Adrenal gland (tissue), 12 donors: ENCODE results near the gene RNF39. TPM values are rescaled to one million over a fixed set of nuclear protein-coding genes. Genes with fewer than 3 reads are reported as not detected.

Experiments
- DNase-seq, 7 donors: peaks; one replicate each; pipeline ENCODE4 v3.0.0-alpha.2; 2019 to 2020
- H3K27ac ChIP-seq, 5 donors: fragments of 200-600 bp; sonication (generic) in 4 of 5; 1 replicate in 3 of 5; 2 replicates in 2 of 5; pipeline versions ENCODE4 v1.5.1 to v1.8.0; 2016 to 2020; ENCODE audit warnings: mild to moderate bottlenecking in 1 of 5
- H3K27me3 ChIP-seq: fragments of 200-600 bp; 2 replicates; pipeline ENCODE4 v1.8.0; 2021
- H3K36me3 ChIP-seq, 2 donors: fragments of 200-600 bp; replicated peaks in 1 of 2; 1 replicate in 1 of 2; 2 replicates in 1 of 2; pipeline versions ENCODE4 v1.5.1 to v1.8.0; 2018 to 2022
- H3K4me1 ChIP-seq, 2 donors: fragments of 200-600 bp; replicated peaks in 1 of 2; 1 replicate in 1 of 2; 2 replicates in 1 of 2; pipeline versions ENCODE4 v1.5.1 to v1.8.0; 2018 to 2021
- H3K4me3 ChIP-seq, 4 donors: fragments of 200-600 bp; sonication (generic) in 3 of 4; one replicate each; pipeline ENCODE4 v1.5.1; 2016 to 2018
- H3K9me3 ChIP-seq, 3 donors: fragments of 200-600 bp; sonication (generic) in 1 of 3; replicated peaks in 1 of 3; 1 replicate in 2 of 3; 2 replicates in 1 of 3; pipeline versions ENCODE4 v1.5.1 to v1.8.0; 2016 to 2021
- CTCF ChIP-seq, 6 experiments: fragments of 450-650 bp in 4 of 6; fragments of 200-600 bp in 2 of 6; sonication (generic) in 1 of 6; IDR thresholded peaks; 1 replicate in 5 of 6; 2 replicates in 1 of 6; pipeline versions ENCODE4 v1.5.1 to v1.8.0; 2016 to 2021; ENCODE audit warnings: antibody characterized with exemption in 6 of 6, mild to moderate bottlenecking in 2 of 6, moderate library complexity in 1 of 6
- POLR2A ChIP-seq, 2 donors: fragments of 450-650 bp; IDR thresholded peaks; one replicate each; pipeline ENCODE4 v1.6.1; 2017; ENCODE audit warnings: antibody characterized with exemption in 2 of 2, mild to moderate bottlenecking in 2 of 2, moderate library complexity in 1 of 2
- WGBS, 4 donors: extraction: QIAGEN DNeasy Blood & Tissue Kit in 2 of 4; methylation state at CpG; one replicate each; pipeline versions ENCODE4 v1.1.5 to v1.1.7; 2013 to 2017; 5-methylcytosine and 5-hydroxymethylcytosine counted together
- intact Hi-C, 2 donors: fragments of 100-400 bp; cut with DNase I; formaldehyde crosslinking; loops; one replicate each; pipeline versions ENCODE4 v1.14.1 to v1.15.0; 2022 to 2023
- polyA plus RNA-seq, 3 donors: library from polyadenylated mRNA; stranded (reverse); fragments of 200-250 nt in 2 of 3; fragments of 350-450 nt in 1 of 3; fragmentation: Illumina TruSeq in 1 of 3; extraction: RNeasy Lipid Tissue Mini Kit (QIAGEN cat#74804) in 1 of 3; gene quantifications; one replicate each; pipeline ENCODE4 v1.2.3, GENCODE V29; 2013 to 2014
- total RNA-seq, 9 donors: library from RNA; depleted of rRNA in 4 of 9; stranded (reverse); fragments of >200 nt in 4 of 9; fragments of 120-200 nt in 1 of 9; fragmentation: NEBNext Ultra II Directional in 1 of 9; extraction: Animal tissue kit (Norgen Biotek cat#: 25700) in 1 of 9; gene quantifications; one replicate each; pipeline versions ENCODE4 v1.1.0 to v1.2.4, GENCODE V29; 2013 to 2023
- donor health status: healthy with polysubstance abuse.
- donor health status: Bipolar disorder and iron deficiency.
- donor health status: DM: yes; HTN: yes; CAD: no.
- donor health status: DM: no; HTN: no; CAD: no.
- donor health status: DM: no; HTN: no; CAD: no.
- donor health status: DM: yes; HTN: yes; CAD: no.

The RNF39 gene
- total and polyA plus RNA-seq, 12 donors = 0.11 to 1.7 (median 0.55) TPM; not detected in 3

DNA sequence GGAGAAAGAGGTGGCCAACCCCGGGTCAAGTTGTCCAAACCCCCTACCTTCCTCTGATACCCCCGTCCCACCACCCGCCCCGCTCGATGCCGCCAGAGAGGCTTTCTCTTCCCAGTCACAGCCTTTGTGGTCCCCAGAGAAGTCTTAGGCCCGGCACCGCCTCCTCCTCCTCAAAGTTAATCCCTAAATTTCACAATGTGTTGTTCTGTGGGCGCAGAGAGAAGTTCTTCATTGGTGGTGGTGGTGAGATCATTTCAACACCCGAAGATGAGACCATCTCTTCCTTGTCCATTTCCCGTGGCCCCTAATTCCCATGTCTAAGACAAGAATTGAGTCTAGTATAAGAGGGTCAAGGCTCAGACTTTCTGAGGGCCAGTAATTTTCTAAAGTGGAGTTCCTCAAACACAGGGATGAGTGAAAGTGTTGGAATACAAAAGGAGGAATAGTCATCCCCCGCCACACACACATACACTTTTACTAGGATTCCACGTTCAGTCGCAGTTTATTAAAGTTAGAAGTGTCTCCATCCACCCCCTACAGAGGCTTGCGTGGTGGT is 26.9 kb upstream of the RNF39 start:
- no peaks in the 10 kb centered on the region for H3K27me3 ChIP-seq
- peaks cover 18 to 25% of the 10 kb centered on the region in 2 donors for H3K4me1 ChIP-seq
- no peaks in the 10 kb centered on the region for H3K36me3 ChIP-seq
- peak in 2 of 7 donors; percentile 33 to 59 for DNase-seq
- whole genome bisulfite sequencing, 4 donors = 47 to 55% (median 48%) methylated on average over 12 to 15 of the region's 15 CpGs
- TF ChIP-seq POLR2A (IDR thresholded peaks at IDR 0.05) = no peak
- no peak for TF ChIP-seq CTCF (IDR thresholded peaks at IDR 0.05)
- no peaks in the 10 kb centered on the region for H3K9me3 ChIP-seq
- intact Hi-C loops = no loop called here
- H3K4me3 ChIP-seq = peak overlapping the region in 2 of 4 donors; percentile 27 to 48
- peak overlapping the region in 3 of 5 donors; percentile 73 to 86 (median 81) for H3K27ac ChIP-seq

GRCh38 chr6:30101444-30102413 is 26.2 kb upstream of the RNF39 start:
- Histone ChIP-seq H3K4me1 (peaks cover 18 to 25% of the 10 kb centered on the region in 2 donors), H3K27ac (peak overlapping the region in 4 of 5 donors; percentile 27 to 86 (median 77)), H3K36me3 (no peaks in the 10 kb centered on the region), H3K9me3 (no peaks in the 10 kb centered on the region), H3K27me3 (no peaks in the 10 kb centered on the region), H3K4me3 (peak overlapping the region in 2 of 4 donors; percentile 27 to 48)
- TF ChIP-seq CTCF (IDR thresholded peaks at IDR 0.05) (no peak), POLR2A (IDR thresholded peaks at IDR 0.05) (peak; percentile 60 to 96)
- intact Hi-C loops = no loop called here
- 2 to 5% (median 3%) methylated on average over 21 to 51 of the region's 51 CpGs for WGBS, 4 donors
- DNase-seq = peak; percentile 90 to 96 (median 94)

DNA sequence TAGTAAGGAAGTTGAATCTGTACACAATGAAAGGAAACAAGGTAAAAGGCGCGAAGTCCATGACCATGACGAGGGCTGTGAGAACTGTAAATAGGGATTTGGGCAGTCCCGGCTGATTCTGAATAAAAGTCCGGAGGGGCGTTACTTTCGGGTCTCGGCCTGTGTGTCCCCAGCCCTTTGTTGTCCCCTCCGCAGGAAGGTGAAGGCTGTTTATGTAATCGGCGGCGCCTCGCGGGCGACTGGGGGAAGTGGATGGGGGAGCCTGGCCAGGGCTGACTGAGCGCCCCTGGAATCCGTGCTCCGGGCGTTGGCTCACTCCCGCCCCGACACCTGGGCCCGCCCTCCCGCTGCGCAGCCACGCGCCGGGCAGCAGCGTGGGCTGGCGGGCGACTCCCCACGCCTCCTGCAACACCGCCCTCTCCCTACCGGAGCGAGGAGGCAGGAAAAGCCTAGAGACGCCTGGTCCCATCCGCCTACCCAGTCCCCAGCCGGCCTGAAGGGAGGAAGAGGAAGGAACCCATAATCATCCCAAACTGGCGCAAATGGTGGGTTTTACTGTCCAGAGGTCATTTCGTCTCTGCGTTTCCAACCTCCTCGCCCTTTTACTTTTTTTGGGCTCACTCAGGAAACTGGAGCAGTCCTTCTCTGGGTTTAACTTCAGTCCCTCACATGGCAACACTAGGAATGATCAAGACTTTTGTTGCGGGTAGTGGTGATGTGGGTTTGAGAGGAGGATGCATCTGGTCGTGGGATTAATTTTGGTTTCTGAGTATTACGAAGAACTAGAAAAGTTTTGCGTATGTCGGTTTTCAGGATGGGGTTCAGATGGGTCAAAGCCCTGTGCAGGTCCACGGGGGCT is 25.2 kb upstream of the RNF39 start:
- H3K4me1 ChIP-seq = peaks cover 20 to 25% of the 10 kb centered on the region in 2 donors
- TF ChIP-seq CTCF (IDR thresholded peaks at IDR 0.05) (no peak), POLR2A (IDR thresholded peaks at IDR 0.05) (peak in 1 of 2 donors; percentile 31)
- intact Hi-C loops = no loop called here
- H3K36me3 ChIP-seq = no peaks in the 10 kb centered on the region
- no peaks in the 10 kb centered on the region for H3K27me3 ChIP-seq
- WGBS, 4 donors = 4 to 12% (median 7%) methylated on average over 22 to 47 of the region's 47 CpGs
- no peaks in the 10 kb centered on the region for H3K9me3 ChIP-seq
- peak overlapping the region in 3 of 5 donors; percentile 6 to 81 (median 73) for H3K27ac ChIP-seq
- peak overlapping the region in 2 of 4 donors; percentile 4 to 48 for H3K4me3 ChIP-seq
- DNase-seq = peak; percentile 49 to 65 (median 59)
